DMS79 (cell line): ENCODE results near the gene WDFY1.
A peak's percentile ranks its signal among the peaks of the same experiment; 100 is the strongest.
"Not testable (repeated sequence)": the region's sequence is repeated elsewhere in the genome, so short reads cannot be mapped to it uniquely, and the experiment has no call there.

Experiments
- DNase-seq: peaks from one replicate; lab custom pipeline; 2025; lab: John Stamatoyannopoulos, UW

Gene WDFY1

DNA sequence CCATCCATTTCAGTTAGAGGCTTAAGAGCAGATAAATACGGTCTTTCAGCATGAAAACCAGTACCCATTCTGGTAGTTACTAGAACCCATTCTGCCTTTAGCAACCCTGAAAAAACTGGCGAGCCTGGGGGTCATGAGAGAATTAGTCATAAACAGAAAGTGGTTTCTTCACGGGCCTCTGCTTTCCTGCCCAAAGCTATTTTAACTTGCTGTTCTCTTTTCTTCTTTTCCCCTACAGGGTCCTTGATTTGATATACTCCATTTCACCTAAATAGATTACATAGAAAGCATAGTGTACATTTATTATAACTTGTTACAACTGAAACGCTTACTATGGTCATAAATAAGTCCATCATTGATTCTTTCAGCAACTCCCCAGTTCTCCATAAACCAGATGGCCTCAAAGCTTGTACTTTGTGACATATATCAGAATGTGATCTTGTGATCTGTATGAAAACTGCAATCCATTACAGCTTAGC, 48.3 kb downstream of the WDFY1 start:
- DNase-seq = peak; percentile 77

DNA sequence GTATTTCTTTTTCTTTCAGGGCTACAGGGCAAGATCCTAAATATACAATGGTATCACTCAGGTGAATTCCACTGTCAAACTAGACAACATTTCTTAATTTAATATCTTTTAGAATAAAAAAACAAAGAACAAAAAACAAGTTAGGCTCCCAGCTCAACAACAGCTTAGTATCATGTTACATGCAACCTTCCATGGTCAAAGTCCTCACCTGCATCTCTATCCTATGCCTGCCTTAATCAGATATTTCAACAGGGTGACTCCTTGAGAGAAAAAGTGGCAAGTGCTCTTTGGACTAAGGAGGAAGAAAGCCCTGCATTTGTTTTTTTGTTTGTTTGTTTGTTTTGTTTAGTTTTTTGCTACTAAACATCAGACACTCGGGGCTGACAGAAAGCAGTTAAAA, 50.2 kb downstream of the WDFY1 start:
- DNase-seq = no peak

GRCh38 chr2:223894009-223894408, 51.1 kb downstream of the WDFY1 start:
- DNase-seq = no peak

- DNase-seq = no peak
Measured at GRCh38 chr2:223890721-223891120, 54.4 kb downstream of the WDFY1 start.

- DNase-seq = no peak
Measured at GRCh38 chr2:223889229-223889628, 55.9 kb downstream of the WDFY1 start.

DNA sequence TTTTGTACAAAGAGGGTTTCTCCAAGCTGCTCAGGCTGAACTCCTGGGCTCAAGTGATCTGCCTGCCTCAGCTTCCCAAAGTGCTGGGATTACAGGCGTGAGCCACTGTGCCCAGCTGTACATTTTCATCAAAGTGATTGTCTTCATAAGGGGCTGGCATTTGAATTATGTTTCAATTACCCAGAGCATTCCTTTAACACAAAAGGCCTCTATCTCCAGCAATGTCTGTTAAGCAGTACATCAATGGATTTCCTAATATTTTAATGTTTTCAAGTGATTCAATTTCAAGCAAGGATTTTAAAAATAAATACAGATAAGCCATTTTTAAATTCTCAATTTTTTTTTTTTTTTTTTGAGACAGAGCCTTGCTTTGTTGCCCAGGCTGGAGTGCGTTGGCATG, 56.9 kb downstream of the WDFY1 start:
- DNase-seq = no peak

DNA sequence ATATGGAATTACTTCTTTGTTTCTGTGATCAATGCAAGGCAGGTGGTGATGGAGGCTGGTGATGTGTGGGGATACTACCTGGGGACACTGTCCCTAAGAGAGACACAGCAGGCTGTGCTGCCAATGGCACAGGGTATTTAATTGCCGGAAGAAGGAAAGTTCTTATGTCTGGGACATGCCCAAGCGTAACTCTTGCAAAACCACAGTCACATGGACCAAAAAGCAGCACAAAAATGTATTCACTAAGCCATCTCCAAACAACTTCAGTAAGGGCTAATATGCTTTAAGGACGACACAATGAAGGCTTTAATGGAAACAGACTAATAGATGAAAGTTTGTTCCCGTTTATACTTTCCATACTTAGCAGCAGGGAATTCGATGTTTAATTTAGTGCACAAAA, 58.0 kb downstream of the WDFY1 start:
- DNase-seq = no peak

GRCh38 chr2:223886726-223887125, 58.4 kb downstream of the WDFY1 start:
- no peak for DNase-seq

DNA sequence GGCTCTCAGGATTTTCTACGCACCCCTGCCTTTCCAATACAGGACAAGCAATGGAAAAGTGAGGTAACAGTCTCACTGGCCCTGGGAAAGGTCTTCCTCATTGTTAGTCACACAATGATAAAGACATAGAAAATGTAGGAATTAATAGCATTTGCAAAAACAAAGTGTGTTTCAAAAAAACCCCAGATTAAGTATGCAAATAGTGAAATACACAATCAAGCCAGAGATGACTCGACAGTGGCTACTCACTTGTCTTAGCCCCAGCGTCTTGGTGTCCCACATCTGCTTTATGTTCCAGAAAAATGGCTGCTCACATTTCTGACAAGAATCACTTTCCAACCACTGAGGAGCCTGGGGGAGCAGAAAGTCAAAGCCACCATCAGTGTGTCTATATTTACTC, 60.7 kb downstream of the WDFY1 start:
- DNase-seq = no peak

- no peak for DNase-seq
Measured at GRCh38 chr2:223882715-223883114, 62.4 kb downstream of the WDFY1 start.

- no peak for DNase-seq
Measured at GRCh38 chr2:223880796-223881195, 64.3 kb downstream of the WDFY1 start.

DNA sequence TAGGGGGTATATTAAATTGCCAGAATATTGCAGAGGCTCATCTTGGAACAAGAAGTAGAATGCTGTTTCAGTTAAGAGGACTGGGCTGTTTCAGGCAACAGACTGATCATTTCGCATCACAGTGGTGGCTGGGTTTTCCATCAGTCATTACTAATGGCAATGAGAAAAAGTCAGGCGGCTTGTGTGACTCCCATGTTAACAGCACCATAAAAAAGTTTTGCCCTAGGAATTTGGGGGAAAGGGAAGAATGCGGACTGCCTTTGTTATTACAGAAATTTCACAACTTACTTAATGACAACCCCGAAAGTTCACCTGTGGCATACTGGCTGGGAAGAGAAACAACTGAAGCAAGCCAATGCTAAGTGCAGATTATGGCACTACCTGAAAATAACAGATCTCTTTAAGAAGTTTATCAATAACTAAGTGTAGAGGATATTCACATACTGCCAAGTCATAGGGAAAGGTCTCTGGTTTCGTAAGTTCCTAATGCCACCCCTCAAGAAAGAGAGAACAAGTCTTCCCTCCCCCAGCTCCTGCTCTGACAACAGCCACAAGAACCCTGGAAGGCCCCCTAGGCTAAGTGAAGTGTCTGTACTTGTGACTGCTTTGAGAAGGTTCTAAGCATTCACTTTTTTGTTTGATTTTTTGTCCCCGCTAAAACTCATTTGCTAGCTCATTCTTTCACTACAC, 67.3 kb downstream of the WDFY1 start:
- DNase-seq = no peak

GRCh38 chr2:223873672-223874071, 71.5 kb downstream of the WDFY1 start:
- DNase-seq = no peak

DNA sequence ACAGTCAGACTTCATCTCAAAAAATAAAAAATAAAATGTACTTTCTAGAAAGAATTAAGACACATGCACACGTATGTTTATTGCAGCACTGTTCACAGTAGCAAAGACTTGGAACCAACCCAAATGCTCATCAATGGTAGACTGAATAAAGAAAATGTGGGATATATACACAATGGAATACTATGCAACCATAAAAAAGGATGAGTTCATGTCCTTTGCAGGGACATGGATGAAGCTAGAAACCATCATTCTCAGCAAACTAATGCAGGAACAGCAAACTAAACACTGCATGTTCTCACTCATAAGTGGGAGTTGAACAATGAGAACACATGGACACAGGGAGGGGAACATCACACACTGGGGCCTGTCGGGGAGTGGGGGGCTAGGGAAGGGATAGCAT, 72.4 kb downstream of the WDFY1 start:
- DNase-seq = not testable (repeated sequence)

DNA sequence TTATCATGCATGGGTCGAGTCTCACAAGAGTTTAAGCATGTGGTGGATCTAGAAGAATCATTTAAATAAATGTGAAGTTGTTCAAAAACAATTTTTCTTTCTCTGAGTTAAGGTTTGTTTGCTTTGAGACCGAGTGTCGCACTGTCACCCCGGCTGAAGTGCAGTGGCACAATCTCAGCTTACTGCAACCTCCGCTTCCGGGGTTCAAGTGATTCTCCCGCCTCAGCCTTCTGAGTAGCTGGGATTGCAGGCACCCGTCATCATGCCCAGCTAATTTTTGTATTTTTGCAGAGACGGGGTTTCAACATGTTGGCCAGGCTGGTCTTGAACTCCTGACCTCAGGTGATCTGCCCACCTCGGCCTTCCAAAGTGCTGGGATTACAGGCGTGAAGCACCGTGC, 73.5 kb downstream of the WDFY1 start:
- DNase-seq = not testable (repeated sequence)

GRCh38 chr2:223870840-223871611, 74.1 kb downstream of the WDFY1 start:
- no peak for DNase-seq

DNA sequence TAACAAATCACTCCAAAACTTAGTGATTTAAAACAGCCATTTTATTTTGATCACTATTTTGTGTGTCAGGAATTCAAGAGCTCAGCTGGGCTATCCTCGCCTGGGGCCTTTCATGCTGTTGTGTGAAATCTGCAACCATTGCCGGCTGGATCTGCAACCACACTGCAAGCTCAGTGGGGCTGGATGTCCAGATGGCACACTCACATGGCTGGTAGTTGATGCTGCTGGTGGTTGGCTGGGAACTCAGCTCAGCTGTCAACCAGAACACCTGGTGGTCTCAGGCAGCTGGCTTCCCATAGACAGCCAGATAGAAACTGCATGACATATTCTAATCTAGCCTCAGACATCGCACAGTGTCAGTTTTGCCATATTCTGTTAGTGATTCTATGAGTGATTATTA, 77.1 kb downstream of the WDFY1 start:
- DNase-seq = no peak

DNA sequence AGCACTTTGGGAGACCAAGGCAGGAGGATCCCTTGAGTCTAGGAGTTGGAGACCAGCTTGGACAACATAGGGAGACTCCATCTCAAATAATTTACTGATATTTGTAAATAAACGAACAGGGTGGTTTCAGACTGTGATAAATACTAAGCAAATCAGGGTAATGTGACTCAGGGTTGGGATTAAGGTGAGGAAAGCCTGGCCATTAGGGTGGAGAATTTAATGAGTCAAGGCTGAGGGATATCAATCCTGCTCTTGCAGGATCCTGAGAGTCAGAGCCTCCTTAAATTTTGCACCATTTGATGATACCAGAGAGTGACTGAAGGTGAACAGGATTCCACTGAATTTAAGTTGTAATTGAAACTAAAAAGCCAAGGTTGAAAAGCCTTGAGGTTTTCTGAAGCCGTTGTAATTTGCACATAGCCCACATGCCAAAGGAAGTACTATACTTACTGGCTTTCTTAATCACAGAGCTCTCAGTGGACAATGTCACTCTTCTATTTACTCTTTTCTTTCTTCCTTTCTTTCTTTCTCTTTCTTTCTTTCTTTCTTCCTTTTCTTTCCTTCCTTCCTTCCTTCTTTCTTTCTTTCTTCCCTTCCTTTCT, 79.1 kb downstream of the WDFY1 start:
- no peak for DNase-seq

- DNase-seq = no peak
Measured at GRCh38 chr2:223865124-223865523, 80.0 kb downstream of the WDFY1 start.

DNA sequence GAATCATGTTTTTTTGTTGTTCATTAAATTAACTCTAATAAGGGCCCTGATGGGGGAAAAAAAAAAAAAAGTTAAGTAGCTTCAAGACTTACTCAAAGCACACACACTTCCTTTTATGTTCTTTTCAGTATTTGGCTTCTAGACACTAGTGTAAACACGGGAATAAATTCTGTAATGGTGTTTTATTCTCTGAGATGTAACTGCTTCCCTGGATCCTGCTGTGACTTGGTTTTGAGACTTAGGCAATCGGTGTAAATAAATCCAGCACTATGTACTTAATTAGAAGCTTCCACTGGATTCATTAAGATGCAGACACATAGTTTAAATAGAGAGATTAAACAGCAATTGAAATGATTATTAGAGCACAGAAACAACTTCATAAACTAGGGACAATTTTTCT, 81.6 kb downstream of the WDFY1 start:
- DNase-seq = no peak

GRCh38 chr2:223860809-223861738, 84.1 kb downstream of the WDFY1 start:
- no peak for DNase-seq

- DNase-seq = no peak
Measured at GRCh38 chr2:223859070-223859469, 86.1 kb downstream of the WDFY1 start.
